DND-41 (cell line): ENCODE results near the gene OPCML.

ENCODE experiments used
- EZH2 ChIP-seq: IDR thresholded peaks from 3 replicates; pipeline ENCODE4 v1.6.1; 2012; ENCODE audit warnings: borderline replicate concordance, low read depth, mild to moderate bottlenecking, moderate library complexity, low read length, inconsistent platforms; ENCODE audit not compliant: severe bottlenecking
- TF ChIP-seq, protein P1 (sequence below): IDR thresholded peaks from 2 replicates; pipeline ENCODE4 v1.5.1; 2012; ENCODE audit warnings: borderline replicate concordance, low read length, moderate library complexity, mild to moderate bottlenecking; ENCODE audit not compliant: poor library complexity, severe bottlenecking; ENCODE audit errors: extremely low read depth

DNA sequence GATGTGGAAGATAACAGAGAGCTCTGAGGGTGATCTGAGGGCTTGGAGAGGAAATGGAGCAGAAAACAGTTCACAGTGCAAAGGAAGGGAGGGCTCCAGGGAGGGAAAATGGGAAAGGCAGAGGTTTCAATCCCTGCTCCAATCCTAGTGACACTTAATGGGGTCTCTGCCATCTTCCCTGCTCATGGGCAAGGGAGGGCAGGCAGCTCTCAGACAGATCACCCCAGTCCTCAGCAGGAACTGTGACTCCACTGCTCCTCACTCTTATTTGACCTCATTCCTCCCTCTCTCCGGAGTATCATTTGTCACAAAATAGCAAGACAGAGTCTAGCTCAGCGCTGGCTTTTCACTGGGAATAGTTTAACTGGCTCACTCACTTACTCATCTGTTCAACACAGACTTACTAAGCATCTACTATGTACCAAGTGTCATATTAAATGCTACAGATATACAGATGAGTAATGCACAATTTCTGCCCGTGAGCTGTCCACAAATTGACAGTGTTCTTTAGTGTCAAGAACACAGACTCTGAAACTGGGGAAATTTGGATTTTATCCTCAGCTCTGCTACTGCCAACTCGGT is 817.4 kb downstream of the OPCML start:
- TF ChIP-seq, protein P1, sequence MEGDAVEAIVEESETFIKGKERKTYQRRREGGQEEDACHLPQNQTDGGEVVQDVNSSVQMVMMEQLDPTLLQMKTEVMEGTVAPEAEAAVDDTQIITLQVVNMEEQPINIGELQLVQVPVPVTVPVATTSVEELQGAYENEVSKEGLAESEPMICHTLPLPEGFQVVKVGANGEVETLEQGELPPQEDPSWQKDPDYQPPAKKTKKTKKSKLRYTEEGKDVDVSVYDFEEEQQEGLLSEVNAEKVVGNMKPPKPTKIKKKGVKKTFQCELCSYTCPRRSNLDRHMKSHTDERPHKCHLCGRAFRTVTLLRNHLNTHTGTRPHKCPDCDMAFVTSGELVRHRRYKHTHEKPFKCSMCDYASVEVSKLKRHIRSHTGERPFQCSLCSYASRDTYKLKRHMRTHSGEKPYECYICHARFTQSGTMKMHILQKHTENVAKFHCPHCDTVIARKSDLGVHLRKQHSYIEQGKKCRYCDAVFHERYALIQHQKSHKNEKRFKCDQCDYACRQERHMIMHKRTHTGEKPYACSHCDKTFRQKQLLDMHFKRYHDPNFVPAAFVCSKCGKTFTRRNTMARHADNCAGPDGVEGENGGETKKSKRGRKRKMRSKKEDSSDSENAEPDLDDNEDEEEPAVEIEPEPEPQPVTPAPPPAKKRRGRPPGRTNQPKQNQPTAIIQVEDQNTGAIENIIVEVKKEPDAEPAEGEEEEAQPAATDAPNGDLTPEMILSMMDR, result no peak
- TF ChIP-seq EZH2, result no peak
